ENCODE measurements around the gene AUTS2.

AUTS2 gene

DNA sequence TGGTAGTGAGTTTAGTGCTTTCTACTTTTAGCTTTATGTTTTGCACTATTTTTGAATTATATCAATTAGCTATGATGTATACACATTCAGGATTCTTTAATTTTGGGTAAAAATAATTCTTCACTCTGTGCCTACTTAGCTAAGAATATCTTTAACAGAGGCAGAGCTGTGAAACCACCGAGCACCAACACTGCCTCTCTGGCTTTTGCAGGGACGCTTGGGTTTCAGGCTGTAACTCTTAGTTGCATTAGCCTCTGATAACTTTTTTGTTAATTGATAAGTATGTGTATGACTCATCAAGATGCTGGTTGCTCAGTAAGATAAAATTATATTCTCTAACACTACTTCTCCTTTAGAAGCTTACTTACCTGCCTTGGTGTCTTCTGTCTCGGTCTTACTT, 738.3 kb downstream of the AUTS2 start:
- no peak overlapping the region for H3K4me3 ChIP-seq (ENCODE audit: low read depth, low read length)
- TF ChIP-seq, protein P1, sequence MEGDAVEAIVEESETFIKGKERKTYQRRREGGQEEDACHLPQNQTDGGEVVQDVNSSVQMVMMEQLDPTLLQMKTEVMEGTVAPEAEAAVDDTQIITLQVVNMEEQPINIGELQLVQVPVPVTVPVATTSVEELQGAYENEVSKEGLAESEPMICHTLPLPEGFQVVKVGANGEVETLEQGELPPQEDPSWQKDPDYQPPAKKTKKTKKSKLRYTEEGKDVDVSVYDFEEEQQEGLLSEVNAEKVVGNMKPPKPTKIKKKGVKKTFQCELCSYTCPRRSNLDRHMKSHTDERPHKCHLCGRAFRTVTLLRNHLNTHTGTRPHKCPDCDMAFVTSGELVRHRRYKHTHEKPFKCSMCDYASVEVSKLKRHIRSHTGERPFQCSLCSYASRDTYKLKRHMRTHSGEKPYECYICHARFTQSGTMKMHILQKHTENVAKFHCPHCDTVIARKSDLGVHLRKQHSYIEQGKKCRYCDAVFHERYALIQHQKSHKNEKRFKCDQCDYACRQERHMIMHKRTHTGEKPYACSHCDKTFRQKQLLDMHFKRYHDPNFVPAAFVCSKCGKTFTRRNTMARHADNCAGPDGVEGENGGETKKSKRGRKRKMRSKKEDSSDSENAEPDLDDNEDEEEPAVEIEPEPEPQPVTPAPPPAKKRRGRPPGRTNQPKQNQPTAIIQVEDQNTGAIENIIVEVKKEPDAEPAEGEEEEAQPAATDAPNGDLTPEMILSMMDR (IDR thresholded peaks at IDR 0.05; ENCODE audit: low read depth, low read length): no peak

DNA sequence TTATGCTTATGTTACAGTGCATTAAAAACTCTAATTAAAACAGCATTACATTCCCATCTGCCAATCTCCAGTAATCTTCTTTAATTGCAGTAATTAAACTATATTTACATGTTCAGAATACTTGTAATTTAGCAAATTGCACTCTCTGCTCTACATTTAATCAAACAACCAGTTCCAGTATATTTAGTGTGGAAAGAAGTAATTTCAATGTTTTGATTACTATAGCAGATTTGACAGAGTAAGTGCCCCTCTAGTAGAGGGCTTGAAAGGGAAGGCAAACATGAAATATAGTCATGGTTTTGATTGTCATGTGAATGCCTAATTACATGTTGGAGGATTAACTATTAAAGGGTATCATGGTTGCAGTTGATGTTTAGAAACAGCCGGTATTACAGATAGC, 739.7 kb downstream of the AUTS2 start:
- H3K4me3 ChIP-seq (ENCODE audit: low read depth, low read length): no peak overlapping the region
- TF ChIP-seq, protein P1 (IDR thresholded peaks at IDR 0.05; ENCODE audit: low read depth, low read length): no peak

DNA sequence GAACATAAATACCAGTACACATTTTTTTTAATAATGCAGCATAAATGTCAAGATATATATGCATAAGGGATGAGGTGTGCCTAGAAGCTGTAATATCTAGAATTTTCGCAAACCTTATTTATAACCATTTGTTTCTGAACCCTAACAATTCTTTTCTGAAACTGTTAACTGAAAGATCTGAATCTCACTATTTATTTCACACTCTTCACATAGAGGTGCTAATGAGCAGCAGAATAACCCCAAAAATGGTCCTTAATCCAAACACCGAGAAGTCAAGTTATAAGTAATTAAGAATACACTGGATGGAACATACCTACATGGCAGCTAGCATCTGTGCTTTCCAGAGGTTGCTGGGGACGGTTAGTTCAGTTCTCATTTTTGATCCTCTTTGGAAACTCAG, 742.0 kb downstream of the AUTS2 start:
- TF ChIP-seq, protein P1 (IDR thresholded peaks at IDR 0.05; ENCODE audit: low read depth, low read length): no peak
- H3K4me3 ChIP-seq (ENCODE audit: low read depth, low read length): no peak overlapping the region

DNA sequence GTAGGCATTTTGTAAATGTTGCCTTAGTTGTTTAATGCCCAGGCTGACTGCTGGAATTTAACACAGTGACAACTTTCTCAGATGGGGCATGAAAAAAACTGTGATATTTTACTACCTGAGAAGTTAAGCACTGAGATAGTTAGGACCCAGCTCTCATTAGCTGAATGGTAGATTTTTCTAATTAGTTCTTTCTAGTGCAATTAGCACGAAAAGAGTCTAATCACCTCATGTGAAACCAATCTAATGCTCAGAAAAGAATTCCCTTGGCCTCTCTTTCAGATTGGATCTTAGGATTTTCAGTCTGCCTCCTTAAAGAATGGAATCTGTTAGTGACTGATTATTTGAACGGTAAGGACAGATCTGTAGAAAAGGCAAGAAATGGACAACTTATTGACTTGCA, 743.2 kb downstream of the AUTS2 start:
- TF ChIP-seq, protein P1 (IDR thresholded peaks at IDR 0.05; ENCODE audit: low read depth, low read length): no peak
- H3K4me3 ChIP-seq (ENCODE audit: low read depth, low read length): no peak overlapping the region

DNA sequence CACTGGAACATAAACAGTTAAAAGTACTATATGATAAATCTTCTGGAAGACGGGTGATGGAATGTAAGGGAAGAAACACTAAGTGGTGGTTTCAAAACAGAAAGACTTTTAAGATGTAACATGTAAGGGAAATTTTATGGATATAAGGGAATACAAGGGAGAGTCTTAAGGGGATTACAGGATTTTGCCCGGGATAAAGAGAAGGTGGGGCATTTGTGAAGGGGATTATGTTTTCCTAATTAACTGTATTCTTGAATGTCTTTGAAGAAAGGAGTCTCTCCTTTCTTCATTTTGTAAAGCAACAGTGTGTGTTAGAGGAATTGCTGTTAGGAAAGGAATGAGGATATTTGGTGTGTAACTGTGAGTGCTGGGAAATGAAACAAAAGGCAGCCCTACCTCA, 745.2 kb downstream of the AUTS2 start:
- TF ChIP-seq, protein P1 (IDR thresholded peaks at IDR 0.05; ENCODE audit: low read depth, low read length): no peak
- no peak overlapping the region for H3K4me3 ChIP-seq (ENCODE audit: low read depth, low read length)

DNA sequence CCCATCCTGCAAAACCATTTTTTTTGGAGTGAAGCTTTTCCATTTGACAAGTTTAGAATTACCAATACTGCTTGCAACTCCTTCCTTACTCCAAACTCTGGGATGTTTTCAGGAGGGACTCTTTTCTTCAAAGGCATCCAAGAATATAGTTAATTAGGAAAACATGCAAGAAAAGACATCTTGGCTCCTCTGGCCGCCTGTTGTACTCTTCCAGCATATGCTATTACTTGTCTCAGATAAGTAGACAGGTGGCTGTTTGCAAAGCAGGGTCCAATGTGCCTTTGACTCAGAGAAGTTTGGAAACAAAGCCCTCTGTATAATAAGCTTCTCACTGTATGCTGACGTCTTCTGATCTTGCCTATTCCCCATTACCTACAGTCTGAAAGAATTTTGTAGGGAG, 746.5 kb downstream of the AUTS2 start:
- H3K4me3 ChIP-seq (ENCODE audit: low read depth, low read length): no peak overlapping the region
- TF ChIP-seq, protein P1 (IDR thresholded peaks at IDR 0.05; ENCODE audit: low read depth, low read length): no peak

DNA sequence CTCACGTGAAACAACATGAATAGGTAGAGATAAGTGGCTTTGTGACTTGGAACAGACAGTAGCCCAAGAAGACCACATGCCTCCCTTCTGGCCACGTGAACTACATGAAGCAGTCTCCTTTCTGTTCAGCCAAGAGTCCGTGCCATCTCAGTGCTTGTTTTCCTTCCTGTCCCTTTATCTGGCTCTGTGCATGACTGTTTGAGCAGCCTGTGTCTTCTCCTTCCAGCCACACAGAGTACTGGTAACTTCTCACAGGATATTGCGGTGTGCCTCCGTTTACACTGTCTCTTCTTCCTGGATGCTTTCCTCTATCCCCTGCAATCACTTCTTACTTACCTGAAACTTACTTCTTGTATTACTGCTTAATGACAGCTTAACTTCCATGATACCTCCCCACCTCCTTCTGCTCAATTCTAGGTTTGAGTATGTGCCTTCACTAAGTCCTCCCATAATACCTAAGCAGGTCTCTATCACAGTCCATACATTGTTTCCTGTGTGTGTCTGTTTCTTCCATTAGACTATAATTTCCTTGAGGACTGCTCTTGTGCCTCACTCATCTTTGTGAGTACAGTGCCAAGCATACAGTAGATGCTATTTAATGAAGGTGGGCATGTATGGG, 748.7 kb downstream of the AUTS2 start:
- H3K4me3 ChIP-seq (ENCODE audit: low read depth, low read length): no peak overlapping the region
- TF ChIP-seq, protein P1 (IDR thresholded peaks at IDR 0.05; ENCODE audit: low read depth, low read length): no peak
